DMS53 treated with DMSO at 0.1 percent for 48 hours (cell line): Measurements from ENCODE around the gene TRIM75.
"Not testable (repeated sequence)": the region's sequence is repeated elsewhere in the genome, so short reads cannot be mapped to it uniquely, and the experiment has no call there.

Experiments used
- DNase-seq: peaks from one replicate; lab custom pipeline; 2025; ENCODE audit not compliant: unreplicated experiment; lab: John Stamatoyannopoulos, UW

Gene TRIM75

GRCh38 chr4:165073346-165073745, 19.7 kb downstream of the TRIM75 start:
- not testable (repeated sequence) for DNase-seq

DNA sequence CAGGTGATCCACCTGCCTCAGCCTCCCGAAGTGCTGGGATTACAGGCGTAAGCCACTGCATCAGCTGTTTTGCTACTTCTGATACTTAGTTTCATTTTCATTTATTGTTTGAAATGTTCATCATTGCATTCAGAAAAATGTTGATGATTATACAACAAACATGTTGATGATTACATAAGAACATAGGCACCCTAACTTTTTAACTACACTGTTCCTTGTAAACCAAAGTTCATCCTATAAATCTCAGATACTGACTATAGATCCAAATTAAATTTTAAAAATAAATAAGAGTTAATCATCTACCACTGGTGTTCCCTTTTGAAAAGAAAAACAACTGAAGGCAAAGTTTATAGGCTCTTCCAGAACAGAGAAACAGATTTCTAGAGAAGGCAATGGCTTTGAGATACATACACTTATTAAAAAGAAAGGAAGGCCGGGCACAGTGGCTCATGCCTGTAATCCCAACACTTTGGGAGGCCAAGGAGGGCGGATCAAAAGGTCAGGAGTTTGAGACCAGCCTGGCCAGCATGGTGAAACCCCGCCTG, 23.4 kb downstream of the TRIM75 start:
- DNase-seq, result no peak

GRCh38 chr4:165079476-165079875, 25.8 kb downstream of the TRIM75 start:
- no peak for DNase-seq

DNA sequence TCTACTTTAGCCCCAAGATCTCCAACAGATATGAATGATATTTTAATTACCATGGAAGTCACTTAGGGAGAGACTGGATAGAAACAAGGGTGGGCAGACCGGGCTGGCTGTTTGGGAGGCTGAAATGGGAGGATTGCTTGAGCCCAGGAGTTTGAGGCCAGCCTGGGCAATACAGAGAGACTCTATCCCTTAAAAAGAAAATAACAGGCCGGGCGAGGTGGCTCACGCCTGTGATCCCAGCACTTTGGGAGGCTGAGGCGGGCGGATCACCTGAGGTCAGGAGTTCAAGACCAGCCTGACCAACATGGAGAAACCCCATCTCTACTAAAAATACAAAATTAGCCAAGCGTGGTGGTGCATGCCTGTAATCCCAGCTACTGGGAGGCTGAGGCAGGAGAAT, 31.1 kb downstream of the TRIM75 start:
- not testable (repeated sequence) for DNase-seq

DNA sequence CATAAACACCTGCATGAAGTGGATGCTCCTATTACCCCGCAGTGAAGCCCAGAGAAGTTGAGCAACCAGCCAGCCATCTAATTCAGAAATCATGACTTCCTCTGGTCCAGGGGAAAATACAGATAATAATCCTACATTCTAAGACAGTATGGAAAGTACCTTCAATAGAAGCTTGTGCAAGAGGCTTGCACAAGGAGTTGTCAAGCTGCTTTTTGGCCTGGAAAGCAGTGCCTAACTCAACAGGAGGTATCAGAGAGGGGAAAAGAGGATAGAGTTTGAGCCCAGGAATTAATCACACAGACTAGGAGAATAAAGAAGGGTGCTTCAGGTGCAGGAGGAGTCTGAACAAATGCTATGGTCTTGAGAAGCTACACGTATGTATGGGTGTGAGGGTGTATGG, 32.3 kb downstream of the TRIM75 start:
- DNase-seq, result no peak

DNA sequence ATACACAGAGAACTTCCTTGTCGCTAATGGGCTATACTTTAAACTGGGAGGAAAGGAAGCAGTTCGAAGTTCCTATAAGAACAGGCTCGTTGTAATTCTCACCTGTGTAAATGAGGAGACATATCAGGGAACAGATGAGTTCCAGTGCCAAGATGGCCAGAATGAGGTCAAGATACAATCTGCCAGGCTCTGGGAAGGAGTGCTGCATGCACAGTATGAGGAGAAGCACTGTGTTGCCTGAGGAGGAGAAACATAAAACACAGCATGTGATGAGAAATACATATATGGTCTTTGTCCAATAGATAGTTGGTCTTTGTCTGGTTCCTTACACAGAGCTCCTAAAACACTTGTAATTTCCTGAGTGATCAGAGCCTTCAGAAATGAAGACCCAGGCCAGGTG, 34.7 kb downstream of the TRIM75 start:
- no peak for DNase-seq

DNA sequence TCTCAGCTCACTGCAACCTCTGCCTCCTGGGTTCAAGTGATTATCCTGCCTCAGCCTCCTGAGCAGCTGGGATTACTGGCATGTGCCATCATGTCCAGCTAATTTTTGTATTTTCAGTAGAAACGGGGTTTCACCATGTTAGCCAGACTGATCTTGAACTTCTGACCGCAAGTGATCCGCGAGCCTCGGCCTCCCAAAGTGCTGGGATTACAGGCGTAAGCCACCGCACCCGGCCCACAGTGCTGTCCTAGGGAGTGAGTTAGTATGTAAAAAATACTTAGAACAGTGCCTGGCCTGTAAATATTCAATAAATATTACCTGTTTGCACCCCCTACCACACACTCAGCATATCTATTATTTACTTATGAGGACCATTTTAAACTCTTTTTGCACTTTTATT, 38.5 kb downstream of the TRIM75 start:
- not testable (repeated sequence) for DNase-seq

DNA sequence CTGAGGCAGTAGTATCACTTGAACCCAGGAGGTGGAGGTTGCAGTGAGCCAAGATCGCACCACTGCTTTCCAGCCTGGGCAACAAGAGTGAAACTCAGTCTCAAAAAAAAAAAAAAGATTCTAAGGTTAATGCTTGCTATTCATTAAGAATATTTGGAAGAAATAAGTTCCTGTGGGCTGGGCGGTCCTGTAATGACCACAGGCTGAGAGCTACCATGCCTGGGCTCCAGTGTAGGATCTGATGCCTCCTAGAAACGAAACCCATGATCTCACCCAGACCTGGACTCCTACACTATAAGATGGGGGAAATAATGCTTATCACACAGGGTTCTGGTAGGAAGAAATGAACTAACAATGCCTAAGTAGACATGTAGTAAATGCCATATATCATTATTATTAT, 41.2 kb downstream of the TRIM75 start:
- DNase-seq, result no peak

- DNase-seq, result no peak
These were observed 41.6 kb downstream of the TRIM75 start for GRCh38 chr4:165095291-165095690.

DNA sequence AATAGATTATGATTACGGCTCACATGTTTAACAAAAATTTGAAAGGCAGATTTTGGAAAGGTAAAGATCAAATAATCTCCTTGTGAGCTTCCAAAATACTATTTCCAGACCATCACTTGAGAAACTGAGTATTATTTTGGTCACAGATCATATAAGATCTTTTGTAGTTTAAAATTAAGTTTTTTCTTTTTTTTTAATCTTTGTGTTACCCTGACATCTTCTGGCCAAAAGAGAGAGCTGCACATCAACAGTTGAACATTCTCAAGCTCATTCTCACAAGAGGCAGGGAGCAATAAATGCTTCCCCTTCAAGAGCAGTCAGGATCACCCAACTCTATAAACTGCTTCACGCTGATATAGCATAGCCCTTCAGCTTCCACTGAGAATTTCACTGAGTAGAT, 43.1 kb downstream of the TRIM75 start:
- peak; percentile 9 for DNase-seq

GRCh38 chr4:165101641-165102040, 48.0 kb downstream of the TRIM75 start:
- no peak for DNase-seq

- no peak for DNase-seq
These were observed 52.9 kb downstream of the TRIM75 start for GRCh38 chr4:165106518-165106917.
